ENCODE measurements around the gene CCDC138.

The CCDC138 gene

DNA sequence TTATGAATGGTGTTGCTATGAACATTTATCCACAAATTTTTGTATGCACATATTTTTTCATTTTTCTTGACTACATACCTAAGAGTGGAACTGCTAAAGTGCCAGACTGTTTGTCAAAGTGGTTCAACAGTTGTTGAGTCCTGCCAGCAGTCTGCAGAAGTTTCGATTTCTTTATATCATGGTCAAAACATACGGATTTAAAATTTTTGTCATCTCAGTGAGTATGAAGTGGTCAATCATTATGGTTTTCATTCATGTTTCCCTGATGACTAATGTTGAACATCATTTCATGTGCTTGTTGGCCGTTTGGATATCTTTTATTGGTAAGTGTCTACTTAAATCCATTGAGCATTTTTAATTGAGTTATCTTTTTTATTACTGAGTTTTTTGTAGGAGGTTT lies 39.2 kb downstream of the CCDC138 start:
- no peaks in the 10 kb centered on the region for H3K4me1 ChIP-seq
- H3K27me3 ChIP-seq (ENCODE audit: control insufficient read depth, insufficient read depth, low read length): no peaks in the 10 kb centered on the region
- H3K4me3 ChIP-seq (ENCODE audit: low read depth, low read length): no peak overlapping the region
- H3K4me2 ChIP-seq (ENCODE audit: low read length): no peak overlapping the region
- H3K9ac ChIP-seq: no peak overlapping the region
- no peaks in the 10 kb centered on the region for H3K36me3 ChIP-seq (ENCODE audit: control insufficient read depth, insufficient read depth, low read length)
- TF ChIP-seq, protein P1, sequence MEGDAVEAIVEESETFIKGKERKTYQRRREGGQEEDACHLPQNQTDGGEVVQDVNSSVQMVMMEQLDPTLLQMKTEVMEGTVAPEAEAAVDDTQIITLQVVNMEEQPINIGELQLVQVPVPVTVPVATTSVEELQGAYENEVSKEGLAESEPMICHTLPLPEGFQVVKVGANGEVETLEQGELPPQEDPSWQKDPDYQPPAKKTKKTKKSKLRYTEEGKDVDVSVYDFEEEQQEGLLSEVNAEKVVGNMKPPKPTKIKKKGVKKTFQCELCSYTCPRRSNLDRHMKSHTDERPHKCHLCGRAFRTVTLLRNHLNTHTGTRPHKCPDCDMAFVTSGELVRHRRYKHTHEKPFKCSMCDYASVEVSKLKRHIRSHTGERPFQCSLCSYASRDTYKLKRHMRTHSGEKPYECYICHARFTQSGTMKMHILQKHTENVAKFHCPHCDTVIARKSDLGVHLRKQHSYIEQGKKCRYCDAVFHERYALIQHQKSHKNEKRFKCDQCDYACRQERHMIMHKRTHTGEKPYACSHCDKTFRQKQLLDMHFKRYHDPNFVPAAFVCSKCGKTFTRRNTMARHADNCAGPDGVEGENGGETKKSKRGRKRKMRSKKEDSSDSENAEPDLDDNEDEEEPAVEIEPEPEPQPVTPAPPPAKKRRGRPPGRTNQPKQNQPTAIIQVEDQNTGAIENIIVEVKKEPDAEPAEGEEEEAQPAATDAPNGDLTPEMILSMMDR (IDR thresholded peaks at IDR 0.05): no peak
- no peaks in the 10 kb centered on the region for H3K79me2 ChIP-seq
- H2AFZ ChIP-seq: no peak overlapping the region
- no peaks in the 10 kb centered on the region for H3K9me3 ChIP-seq (ENCODE audit: control insufficient read depth, low read length)
- no peak overlapping the region for H3K27ac ChIP-seq

DNA sequence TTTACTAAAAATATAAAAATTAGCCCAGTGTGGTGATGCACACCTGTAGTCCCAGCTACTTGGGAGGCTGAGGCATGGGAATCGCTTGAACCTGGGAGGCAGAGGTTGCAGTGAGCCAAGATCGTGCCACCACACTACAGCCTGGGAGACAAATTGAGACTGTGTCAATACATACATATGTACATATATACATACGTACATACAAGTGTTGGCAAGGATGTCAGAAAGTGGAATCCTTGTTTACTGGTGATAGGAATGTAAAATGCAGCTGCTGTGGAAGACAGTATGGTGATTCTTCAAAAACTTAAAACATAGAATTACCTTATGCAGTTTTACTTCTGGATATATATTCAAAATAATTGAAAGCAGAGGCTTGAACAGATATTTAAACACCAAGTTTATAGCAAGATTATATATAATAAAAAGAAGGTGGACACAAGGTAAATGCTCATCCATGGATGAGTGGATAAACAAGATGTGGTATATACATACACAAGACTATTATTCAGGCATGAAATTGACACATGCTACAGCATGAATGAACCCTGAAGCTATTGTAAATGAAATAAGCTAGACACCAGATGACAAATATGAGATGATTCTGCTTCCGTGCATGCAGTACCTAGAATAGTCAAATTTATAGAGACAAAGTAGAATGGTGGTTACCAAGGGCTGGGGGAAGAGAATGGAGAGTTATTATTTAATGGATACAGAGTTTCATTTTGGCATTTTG lies 43.2 kb downstream of the CCDC138 start:
- TF ChIP-seq, protein P1 (IDR thresholded peaks at IDR 0.05): no peak
- Histone ChIP-seq H3K27ac (no peak overlapping the region), H3K27me3 (ENCODE audit: control insufficient read depth, insufficient read depth, low read length) (no peaks in the 10 kb centered on the region), H3K4me3 (ENCODE audit: low read depth, low read length) (no peak overlapping the region), H2AFZ (no peak overlapping the region), H3K4me2 (ENCODE audit: low read length) (no peak overlapping the region), H3K9ac (no peak overlapping the region), H3K79me2 (no peaks in the 10 kb centered on the region), H3K9me3 (ENCODE audit: control insufficient read depth, low read length) (no peaks in the 10 kb centered on the region), H3K4me1 (no peaks in the 10 kb centered on the region), H3K36me3 (ENCODE audit: control insufficient read depth, insufficient read depth, low read length) (no peaks in the 10 kb centered on the region)

DNA sequence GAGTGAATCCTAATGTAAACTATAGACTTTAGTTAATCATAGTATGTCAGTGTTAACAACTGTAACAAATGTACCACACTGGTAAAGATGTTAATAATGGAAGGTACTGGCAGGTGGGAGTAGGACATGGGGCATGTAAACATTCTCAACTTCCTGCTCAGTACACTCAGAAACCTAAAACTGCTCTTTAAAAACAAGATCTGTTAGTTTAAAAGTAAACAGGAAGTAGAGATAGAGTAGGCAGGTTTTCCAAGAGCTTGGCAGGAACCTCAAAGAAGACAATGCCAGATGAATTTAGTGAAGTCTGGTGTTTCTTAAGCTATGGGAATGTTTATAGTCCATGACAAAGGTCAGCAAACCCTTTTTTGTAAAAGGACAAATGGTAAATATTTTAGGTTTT lies 46.6 kb downstream of the CCDC138 start:
- Histone ChIP-seq H3K9me3 (ENCODE audit: control insufficient read depth, low read length) (no peaks in the 10 kb centered on the region), H3K27me3 (ENCODE audit: control insufficient read depth, insufficient read depth, low read length) (no peaks in the 10 kb centered on the region), H3K4me2 (ENCODE audit: low read length) (no peak overlapping the region), H2AFZ (no peak overlapping the region), H3K79me2 (no peaks in the 10 kb centered on the region), H3K4me1 (no peaks in the 10 kb centered on the region), H3K9ac (no peak overlapping the region), H3K27ac (no peak overlapping the region), H3K36me3 (ENCODE audit: control insufficient read depth, insufficient read depth, low read length) (no peaks in the 10 kb centered on the region), H3K4me3 (ENCODE audit: low read depth, low read length) (no peak overlapping the region)
- TF ChIP-seq, protein P1 (IDR thresholded peaks at IDR 0.05): no peak

DNA sequence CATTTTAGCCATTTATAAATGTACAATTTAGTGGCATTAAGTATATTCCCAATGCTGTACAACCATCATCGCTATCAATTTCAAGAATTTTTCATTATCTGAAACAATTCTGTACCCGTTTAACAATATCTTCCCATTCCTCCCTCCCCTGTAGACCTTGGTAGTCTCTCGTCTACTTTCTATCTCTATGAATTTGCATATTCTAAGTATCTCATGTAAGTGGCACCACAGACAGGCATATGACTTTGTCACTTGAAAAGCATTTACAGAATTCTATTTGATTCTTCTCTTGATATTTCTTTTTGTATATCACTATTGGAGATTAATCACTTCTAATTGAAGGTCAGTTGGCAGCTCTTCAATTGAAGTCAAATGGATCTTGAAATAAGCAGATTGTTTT lies 48.0 kb downstream of the CCDC138 start:
- H3K4me3 ChIP-seq (ENCODE audit: low read depth, low read length): no peak overlapping the region
- TF ChIP-seq, protein P1 (IDR thresholded peaks at IDR 0.05): no peak
- no peaks in the 10 kb centered on the region for H3K79me2 ChIP-seq

DNA sequence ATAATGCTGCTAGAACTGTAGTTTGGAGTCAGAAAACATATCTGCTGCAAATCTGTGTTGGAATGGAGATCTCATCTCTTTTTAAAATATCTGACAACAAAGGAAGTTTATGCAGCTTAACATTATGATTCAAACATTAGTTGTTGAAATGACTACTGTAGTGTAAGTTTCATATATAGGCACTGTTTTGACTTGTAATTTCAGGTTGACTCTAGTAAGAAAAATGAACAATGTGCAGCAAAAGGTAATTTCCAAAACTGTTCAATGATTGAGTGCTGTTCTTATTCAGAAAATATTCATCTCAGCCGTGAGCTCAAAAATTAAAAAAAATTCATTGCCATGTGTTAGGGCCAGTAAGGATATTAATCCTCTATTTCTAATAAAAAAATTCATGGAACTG lies 48.5 kb downstream of the CCDC138 start:
- Histone ChIP-seq H3K27ac (no peak overlapping the region), H3K4me1 (no peaks in the 10 kb centered on the region), H3K27me3 (ENCODE audit: control insufficient read depth, insufficient read depth, low read length) (no peaks in the 10 kb centered on the region), H2AFZ (no peak overlapping the region), H3K9me3 (ENCODE audit: control insufficient read depth, low read length) (no peaks in the 10 kb centered on the region), H3K79me2 (no peaks in the 10 kb centered on the region), H3K36me3 (ENCODE audit: control insufficient read depth, insufficient read depth, low read length) (no peaks in the 10 kb centered on the region), H3K4me2 (ENCODE audit: low read length) (no peak overlapping the region), H3K4me3 (ENCODE audit: low read depth, low read length) (no peak overlapping the region), H3K9ac (no peak overlapping the region)
- TF ChIP-seq, protein P1 (IDR thresholded peaks at IDR 0.05): no peak

More for the DNA sequence above, 48.0 kb downstream of the CCDC138 start:
- Histone ChIP-seq H3K27me3 (ENCODE audit: control insufficient read depth, insufficient read depth, low read length) (no peaks in the 10 kb centered on the region), H2AFZ (no peak overlapping the region), H3K27ac (no peak overlapping the region), H3K9ac (no peak overlapping the region), H3K4me2 (ENCODE audit: low read length) (no peak overlapping the region), H3K36me3 (ENCODE audit: control insufficient read depth, insufficient read depth, low read length) (no peaks in the 10 kb centered on the region), H3K9me3 (ENCODE audit: control insufficient read depth, low read length) (no peaks in the 10 kb centered on the region), H3K4me1 (no peaks in the 10 kb centered on the region)

Data from parathyroid adenoma (tissue), 2 donors.